Activated CD4-positive, alpha-beta T cell treated with anti-CD3 and anti-CD28 coated beads, Interleukin-2, Interleukin-4, amounts not matched to agents 100 ng/mL and 50 ng/mL, durations not matched to agents 16 hours and 8 hours (primary cell): ENCODE measurements around the gene NIPAL4.
"Not testable (repeated sequence)": the region's sequence is repeated elsewhere in the genome, so short reads cannot be mapped to it uniquely, and the experiment has no call there.

Experiments
- DNase-seq: peaks from one replicate; pipeline ENCODE4 v3.0.0-alpha.2; 2020; ENCODE audit warnings: low spot score

NIPAL4 gene

DNA sequence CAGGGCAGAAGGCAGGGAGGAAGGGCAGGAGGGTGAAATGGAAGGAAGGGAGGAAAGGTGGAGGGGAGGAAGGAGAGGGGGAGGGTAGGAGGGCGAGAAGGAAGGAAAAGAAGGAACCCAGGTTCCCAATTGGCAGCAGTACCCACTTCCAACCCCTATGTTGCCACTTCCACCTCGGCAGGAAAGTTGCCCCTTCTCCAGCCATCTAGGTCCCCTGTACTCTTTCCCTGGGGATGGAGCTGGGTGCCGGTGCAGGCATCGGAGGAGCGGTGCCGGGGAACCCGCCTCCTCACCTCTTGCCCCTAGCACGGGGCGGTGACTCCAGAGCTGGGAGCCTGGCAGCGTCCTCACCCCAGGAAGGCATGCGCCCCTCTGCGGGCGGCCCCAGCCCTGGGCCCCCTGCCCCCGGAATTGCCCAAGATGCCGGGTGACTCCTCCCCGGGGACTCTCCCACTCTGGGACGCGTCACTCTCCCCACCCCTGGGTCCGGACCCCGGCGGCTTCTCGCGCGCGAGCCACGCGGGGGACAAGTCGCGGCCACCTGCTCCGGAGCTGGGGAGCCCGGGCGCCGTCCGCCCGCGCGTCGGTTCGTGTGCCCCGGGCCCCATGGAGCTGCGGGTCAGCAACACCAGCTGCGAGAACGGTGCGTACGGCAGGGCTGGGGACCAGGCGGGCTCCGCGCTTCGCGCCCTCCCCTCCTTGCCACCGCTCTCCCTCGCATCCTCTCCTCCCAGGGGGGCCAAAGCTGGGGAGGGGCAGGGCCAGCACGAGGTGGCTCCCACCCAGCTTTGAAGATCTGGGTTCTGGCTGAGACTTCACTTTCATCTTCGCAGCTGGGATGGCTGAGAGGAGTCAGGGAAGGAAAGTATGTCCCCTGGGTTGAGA, at the start of gene NIPAL4:
Gene NIPAL4, plus strand, starts transcription at position 499 of the 885 bp plus-strand sequence. Its CDS starts 108 bp downstream, at position 607.
- DNase-seq, result no peak

DNA sequence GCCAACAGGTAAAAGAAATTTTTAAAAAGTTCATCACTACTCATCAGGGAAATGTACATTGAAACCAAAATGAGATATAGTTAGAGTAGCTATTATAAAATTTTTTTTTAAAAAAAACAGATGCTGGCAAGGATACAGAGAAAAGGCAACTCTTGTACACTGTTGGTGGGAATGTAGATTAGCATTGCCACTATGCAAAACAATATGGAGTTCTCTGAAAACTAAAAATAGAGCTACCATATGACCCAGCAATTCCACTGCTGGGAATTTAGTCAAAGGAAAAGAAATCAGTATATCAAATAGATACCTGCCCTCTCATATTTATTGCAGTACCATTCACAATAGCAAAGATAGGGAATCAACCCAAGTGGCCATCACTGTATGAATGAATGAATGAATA, 44.2 kb upstream of the NIPAL4 start:
- no peak for DNase-seq

- not testable (repeated sequence) for DNase-seq
Observed at GRCh38 chr5:157419521-157419920, 40.5 kb upstream of the NIPAL4 start.

- DNase-seq, result not testable (repeated sequence)
Observed at GRCh38 chr5:157429920-157430319, 30.1 kb upstream of the NIPAL4 start.

GRCh38 chr5:157431544-157432200, 28.3 kb upstream of the NIPAL4 start:
- DNase-seq, result peak; percentile 65

DNA sequence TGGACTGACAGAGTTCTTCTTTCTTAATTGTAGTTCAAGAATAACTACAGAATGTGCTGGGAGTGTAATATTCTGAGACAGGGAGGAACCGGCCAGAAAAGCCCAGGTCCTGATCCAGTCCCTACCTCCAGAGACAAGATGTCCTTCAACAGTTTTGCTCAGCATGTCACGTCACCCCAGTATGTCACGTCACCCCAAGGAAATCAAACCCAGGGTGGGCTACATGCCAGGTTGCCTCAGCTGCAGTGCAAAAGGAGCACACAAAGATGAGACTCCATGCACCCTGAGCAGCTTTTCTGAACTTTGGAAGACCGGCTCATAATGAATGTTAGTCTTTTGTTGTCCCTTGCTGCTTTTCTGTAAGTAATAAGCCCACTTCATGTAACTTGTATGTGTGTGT, 25.9 kb upstream of the NIPAL4 start:
- DNase-seq, result no peak

GRCh38 chr5:157443041-157443549, 16.9 kb upstream of the NIPAL4 start:
- DNase-seq, result no peak

DNA sequence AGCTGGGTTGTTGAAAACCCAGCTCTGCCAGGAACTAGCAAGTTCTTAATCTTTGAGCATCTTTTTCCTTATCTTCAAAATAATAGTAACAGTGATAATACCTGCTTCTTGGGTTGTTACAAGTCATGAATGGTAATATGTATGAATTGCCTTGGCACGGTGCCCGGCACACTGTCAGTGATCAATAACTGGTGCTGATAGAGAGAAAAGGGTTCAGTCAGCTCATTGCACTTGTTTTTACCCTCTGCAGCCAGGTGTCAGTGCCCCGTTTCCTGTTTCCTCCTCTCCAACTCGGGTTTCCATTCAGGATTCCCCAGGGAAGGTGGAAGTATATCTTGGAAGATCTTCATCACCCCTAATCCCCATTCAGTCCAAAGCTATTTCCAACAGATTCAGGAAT, 15.8 kb upstream of the NIPAL4 start:
- DNase-seq, result no peak

DNA sequence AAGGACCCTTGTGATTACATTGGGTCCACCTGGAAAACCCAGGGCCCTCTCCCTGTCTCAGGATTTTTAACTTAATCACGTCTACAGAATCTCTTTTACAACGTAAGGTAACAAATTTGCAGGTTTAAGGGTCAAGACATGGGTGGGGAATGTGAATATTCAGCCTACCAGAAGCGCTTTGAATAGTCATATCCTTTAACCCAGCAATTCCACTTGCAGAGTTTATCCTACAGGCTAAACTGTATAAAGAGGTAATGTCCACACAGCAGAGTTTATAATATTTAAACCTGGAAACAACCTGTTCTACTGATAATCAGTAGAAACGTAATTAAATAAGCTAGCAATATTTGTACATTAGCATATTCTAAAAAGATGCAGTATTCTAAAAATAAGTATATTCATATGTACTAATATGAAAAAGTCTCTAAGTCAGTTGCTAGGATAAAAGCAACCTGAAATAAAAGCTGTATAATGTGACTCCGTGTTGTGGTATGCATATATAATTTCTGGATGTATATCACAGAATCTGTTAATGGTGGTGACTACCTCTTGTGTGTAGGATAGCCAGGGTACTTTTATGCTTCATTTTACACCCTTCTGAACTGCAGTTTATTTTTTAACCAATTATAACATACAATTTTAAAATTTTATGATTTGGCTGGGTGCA, 14.1 kb upstream of the NIPAL4 start:
- DNase-seq, result no peak

DNA sequence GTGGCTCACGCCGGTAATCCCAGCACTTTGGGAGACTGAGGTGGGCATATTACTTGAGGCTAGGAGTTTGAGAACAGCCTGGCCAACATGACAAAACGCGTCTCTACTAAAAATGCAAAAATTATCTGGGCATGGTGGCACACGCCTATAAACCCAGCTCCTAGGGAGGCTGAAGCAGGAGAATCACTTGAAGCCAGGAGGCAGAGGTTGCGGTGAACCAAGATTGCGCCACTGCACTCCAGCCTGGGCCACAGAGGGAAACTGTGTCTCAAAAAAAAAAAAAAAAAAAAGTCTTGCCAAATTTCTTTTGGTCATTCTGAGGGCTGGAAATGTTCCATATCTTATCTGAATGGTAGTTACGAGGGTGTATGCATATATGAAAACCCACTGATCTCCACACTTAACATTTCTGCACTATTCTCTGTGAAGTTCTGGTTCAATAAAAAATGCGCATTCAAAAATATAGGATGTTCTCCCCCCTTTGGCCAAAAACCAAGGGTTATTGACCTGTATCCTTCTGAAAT, 13.5 kb upstream of the NIPAL4 start:
- DNase-seq, result no peak

DNA sequence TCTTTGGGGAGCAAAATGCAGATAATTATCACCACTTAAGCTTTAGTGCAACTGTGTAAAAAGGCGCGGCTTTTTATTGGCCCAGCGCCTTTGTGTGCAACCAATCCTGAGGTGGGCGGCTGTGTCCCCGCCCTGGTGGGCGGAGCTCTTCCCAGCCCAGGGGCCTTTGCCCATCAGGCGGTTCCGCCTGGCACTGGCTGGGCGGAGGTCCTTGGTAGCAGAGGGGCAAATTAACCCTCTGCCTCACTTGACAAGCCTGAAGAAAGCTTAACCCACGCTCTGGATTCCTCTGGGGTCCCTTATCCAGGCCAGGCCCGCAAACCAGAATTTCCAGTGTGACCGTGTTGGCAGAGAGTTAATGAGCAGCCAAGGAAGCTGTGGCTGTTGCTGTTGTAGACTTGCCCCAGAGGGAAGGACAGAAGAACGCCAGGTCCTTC, 12.8 kb upstream of the NIPAL4 start:
- DNase-seq, result no peak

DNA sequence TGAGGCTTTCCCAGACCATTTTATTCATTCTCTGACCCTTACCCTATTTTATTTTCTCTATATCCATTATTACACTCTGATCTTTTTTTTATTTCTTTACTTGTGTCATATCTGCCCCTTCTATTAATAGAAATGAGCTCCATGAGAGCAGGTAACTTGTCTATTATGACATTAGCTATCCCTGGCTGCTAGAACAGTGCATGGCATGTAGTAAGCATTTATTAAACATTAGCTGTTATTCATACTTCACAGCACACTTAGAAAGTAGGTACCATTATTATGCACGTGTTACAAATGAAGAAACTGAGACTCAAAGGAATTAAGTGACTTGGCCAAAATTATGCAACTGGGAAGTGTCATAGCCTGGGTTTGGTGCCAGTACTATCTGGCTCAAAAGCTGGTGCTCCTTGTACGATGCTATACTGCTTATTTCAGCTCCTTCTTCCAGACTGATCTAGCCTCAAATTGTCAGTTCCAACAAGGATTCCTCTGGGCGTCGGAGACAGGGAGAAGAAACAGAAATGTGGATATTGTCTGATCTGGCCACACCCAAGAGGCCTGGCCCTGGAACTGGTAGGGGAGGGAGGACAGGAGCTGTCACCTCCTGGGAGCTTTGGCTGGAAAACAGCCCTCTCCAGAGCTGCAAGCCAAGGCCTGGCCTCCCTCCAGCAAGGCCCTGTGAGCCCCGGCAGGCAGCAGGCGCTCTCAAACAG, 10.8 kb upstream of the NIPAL4 start:
- no peak for DNase-seq

- DNase-seq, result no peak
Observed at GRCh38 chr5:157450024-157450423, 10.0 kb upstream of the NIPAL4 start.

DNA sequence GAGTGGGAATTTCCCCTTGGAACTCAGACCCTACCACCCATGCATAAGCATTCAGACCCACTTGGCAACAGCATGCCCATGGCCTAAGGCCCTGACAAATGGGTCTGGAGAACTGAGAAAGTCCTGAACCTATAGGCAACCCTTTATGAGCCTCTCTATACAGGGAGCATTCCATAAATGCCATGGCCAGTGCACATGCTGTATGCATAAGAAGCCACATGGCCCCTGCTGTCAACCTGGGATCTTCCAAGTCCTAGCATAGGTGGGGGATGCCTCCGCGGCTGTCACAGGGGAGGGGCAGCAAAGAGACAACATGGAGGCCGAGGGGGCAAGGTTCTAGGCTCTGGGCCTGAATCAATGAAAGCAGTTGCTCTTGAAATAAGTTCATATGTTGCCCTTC, 8.2 kb upstream of the NIPAL4 start:
- no peak for DNase-seq

DNA sequence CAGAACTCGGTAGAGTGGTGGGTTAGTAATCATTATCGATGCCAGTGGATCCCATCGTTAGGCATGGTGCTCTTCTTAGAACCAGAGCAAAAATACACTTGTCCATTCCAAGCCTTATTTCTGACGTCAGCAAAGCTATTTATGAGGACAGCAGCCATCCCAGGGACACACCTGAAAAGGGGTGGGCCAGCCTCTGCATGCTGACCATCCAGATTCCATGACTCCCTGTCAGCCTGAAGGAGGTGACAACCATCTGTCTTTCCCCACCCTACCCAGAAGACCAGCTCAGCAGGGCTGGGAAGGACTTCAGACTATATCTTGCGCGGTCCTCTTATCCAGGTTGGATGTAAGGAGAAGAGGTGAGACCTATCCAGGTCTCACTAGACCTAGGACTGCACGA, 5.7 kb upstream of the NIPAL4 start:
- no peak for DNase-seq

GRCh38 chr5:157455057-157455456, 5.0 kb upstream of the NIPAL4 start:
- no peak for DNase-seq

DNA sequence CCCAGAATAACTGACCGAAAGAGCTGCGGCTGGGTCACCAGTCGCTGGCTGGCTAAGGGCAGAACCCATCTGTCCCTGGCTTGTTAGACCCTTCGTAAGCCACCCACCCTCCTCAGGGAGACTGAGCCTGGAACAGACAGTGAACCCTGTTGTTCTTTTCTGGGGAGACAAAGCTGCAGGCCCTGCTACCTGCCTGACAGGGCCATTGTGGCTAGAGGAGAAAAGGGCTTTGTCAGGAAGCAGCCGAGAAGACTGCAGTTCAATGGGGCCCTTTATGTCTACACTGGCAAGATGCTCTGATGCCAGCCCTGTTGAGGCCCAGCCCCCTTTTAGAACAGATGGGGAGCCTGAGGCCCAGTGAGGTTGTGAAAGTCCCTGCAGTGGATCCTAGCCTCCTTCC, 3.7 kb upstream of the NIPAL4 start:
- no peak for DNase-seq

DNA sequence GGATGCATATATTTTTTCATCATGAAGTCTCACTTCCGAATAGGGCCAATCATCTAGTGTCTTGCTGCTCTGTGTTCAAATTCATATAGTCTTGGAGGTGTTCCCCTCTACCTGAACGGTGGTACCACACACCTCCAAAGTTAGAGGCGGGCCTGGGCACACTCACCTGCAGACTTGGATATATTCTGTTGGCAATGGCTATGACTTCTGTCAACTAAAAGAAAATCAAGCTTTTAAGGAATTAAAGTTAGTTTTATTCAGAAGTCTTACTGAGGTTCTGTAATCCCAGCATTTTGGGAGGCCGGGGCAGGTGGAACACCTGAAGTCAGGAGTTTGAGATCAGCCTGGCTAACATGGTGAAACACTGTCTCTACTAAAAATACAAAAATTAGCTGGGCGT, 2.6 kb upstream of the NIPAL4 start:
- no peak for DNase-seq

- DNase-seq, result no peak
Observed at GRCh38 chr5:157458835-157459234, 1.2 kb upstream of the NIPAL4 start.

- no peak for DNase-seq
Observed at GRCh38 chr5:157460921-157461792, 1.1 kb downstream of the NIPAL4 start.

- no peak for DNase-seq
Observed at GRCh38 chr5:157463081-157463480, 3.1 kb downstream of the NIPAL4 start.
